Naive B cell (primary cell): ENCODE measurements around the gene KLRD1. TPM values are rescaled to one million over a fixed set of nuclear protein-coding genes. Genes with fewer than 3 reads are reported as not detected.
"Not testable (repeated sequence)": the region's sequence is repeated elsewhere in the genome, so short reads cannot be mapped to it uniquely, and the experiment has no call there.

Experiments used
- ATAC-seq, 2 donors: fragments of 150-1000 bp; cut with Tn5 transposase; 2 replicates each; pipeline ENCODE4 v1.10.0; 2021; ENCODE audit warnings: low read depth in 2 of 2, mild to moderate bottlenecking in 2 of 2, moderate library complexity in 2 of 2
- DNase-seq: peaks from one replicate; pipeline ENCODE4 v3.0.0; 2022
- H3K27ac Mint-ChIP-seq, 6 donors: one replicate each; pipeline ENCODE4 v1.8.0; 2020 to 2022; ENCODE audit warnings: mild to moderate bottlenecking in 6 of 6, mixed read lengths in 6 of 6, moderate library complexity in 5 of 6, inconsistent platforms in 2 of 6
- H3K27me3 Mint-ChIP-seq, 3 donors: one replicate each; pipeline ENCODE4 v1.8.0; 2021 to 2022; ENCODE audit warnings: mixed read lengths in 3 of 3, mild to moderate bottlenecking in 1 of 3
- H3K36me3 Mint-ChIP-seq, 2 donors: one replicate each; pipeline ENCODE4 v1.8.0; 2020 to 2022; ENCODE audit warnings: mixed read lengths in 2 of 2, inconsistent platforms in 1 of 2, mild to moderate bottlenecking in 1 of 2
- H3K4me1 Mint-ChIP-seq, 3 donors: one replicate each; pipeline ENCODE4 v1.8.0; 2020 to 2022; ENCODE audit warnings: mixed read lengths in 3 of 3, inconsistent platforms in 1 of 3, mild to moderate bottlenecking in 1 of 3, moderate library complexity in 1 of 3
- H3K4me3 Mint-ChIP-seq, 8 donors: one replicate each; pipeline ENCODE4 v1.8.0; 2020 to 2022; ENCODE audit warnings: mild to moderate bottlenecking in 8 of 8, mixed read lengths in 8 of 8, moderate library complexity in 8 of 8, inconsistent platforms in 2 of 8
- H3K9me3 Mint-ChIP-seq, 7 donors: one replicate each; pipeline ENCODE4 v1.8.0; 2020 to 2022; ENCODE audit warnings: mixed read lengths in 7 of 7, mild to moderate bottlenecking in 5 of 7, inconsistent platforms in 2 of 7, moderate library complexity in 1 of 7
- polyA plus RNA-seq, 6 donors: library from polyadenylated mRNA; unstranded; fragments of 300-500 nt; fragmentation: Illumina TruSeq; gene quantifications; one replicate each; pipeline ENCODE4 v1.2.3, GENCODE V29; 2021; ENCODE audit warnings: low read depth in 6 of 6

The KLRD1 gene
- polyA plus RNA-seq, 6 donors from 2014 or later, result 0.60 to 2.4 (median 1.1) TPM

DNA sequence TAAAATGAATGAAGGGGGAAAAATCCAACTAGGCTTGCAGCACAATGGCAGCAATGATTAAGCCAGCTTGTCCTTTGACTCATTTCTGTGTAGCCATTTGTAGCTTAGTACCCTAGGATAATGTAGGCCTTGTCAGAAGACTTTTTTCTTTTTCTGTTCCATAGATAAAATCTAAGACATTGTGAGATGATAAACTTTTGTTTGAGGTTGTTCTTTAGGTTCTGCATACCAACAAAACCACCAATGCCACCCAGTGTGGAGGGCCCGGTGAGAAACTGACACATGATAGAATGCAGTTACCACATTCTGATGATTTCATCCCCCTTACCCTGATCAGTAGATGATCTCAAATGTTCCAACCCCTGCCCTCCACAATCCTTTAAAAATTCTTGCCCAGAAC lies 6.6 kb upstream of the KLRD1 start:
- DNase-seq, result no peak
- Mint-ChIP-seq H3K9me3 (peaks cover 4 to 17% (median 6%) of the 10 kb centered on the region in 7 donors), H3K36me3 (peaks cover 7 to 8% of the 10 kb centered on the region in 2 donors), H3K27ac (no peak overlapping the region), H3K4me1 (no peaks in the 10 kb centered on the region), H3K27me3 (peaks cover 0 to 7% (median 0%) of the 10 kb centered on the region in 3 donors), H3K4me3 (no peak overlapping the region)
- no peak for ATAC-seq

DNA sequence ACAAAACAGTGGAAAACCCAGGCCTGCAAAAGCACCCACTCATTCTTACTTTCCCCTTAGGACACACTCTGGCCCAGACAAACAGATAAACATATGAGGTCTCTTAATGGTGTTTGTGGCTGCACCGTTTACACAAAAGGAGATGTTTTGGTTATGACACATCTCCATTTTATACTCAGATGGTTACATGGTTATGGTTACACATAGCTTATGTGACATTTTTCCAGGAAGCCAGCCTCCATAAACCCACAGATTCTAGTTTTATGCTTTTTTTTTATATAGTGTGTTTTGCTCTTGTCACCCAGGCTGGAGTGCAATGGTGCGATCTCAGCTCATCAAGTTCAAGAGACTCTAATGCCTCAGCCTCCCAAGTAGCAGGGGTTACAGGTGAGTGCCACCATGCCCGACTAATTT lies 3.5 kb upstream of the KLRD1 start:
- Mint-ChIP-seq H3K27ac (no peak overlapping the region), H3K36me3 (peaks cover 7 to 8% of the 10 kb centered on the region in 2 donors), H3K4me1 (no peaks in the 10 kb centered on the region), H3K9me3 (peaks cover 4 to 17% (median 6%) of the 10 kb centered on the region in 7 donors), H3K4me3 (no peak overlapping the region), H3K27me3 (peaks cover 0 to 7% (median 0%) of the 10 kb centered on the region in 3 donors)
- DNase-seq (no peak), ATAC-seq (no peak)

DNA sequence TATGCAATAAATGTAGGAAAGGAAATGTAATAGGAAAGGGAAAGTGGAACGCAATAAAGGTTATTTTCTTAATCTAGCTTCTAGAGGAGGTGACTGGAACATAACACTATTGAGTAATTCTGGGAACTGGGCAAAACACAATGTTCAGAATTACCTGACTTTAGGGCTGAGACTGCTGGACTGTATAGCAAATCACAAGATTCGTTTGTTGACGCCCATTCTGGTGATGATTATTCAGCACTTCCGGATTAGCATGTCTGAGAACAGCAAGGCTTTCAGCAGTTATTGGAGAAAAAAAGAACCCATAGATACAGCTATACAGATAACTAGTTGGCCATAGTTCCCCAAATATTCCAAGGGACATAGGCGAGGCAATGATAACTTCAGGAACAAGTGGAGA lies 2.3 kb upstream of the KLRD1 start:
- DNase-seq, result no peak
- peaks cover 4 to 17% (median 6%) of the 10 kb centered on the region in 7 donors for H3K9me3 Mint-ChIP-seq
- no peak overlapping the region for H3K27ac Mint-ChIP-seq
- peaks cover 7 to 8% of the 10 kb centered on the region in 2 donors for H3K36me3 Mint-ChIP-seq
- no peaks in the 10 kb centered on the region for H3K4me1 Mint-ChIP-seq
- no peaks in the 10 kb centered on the region for H3K27me3 Mint-ChIP-seq
- no peak overlapping the region for H3K4me3 Mint-ChIP-seq
- ATAC-seq, result no peak

DNA sequence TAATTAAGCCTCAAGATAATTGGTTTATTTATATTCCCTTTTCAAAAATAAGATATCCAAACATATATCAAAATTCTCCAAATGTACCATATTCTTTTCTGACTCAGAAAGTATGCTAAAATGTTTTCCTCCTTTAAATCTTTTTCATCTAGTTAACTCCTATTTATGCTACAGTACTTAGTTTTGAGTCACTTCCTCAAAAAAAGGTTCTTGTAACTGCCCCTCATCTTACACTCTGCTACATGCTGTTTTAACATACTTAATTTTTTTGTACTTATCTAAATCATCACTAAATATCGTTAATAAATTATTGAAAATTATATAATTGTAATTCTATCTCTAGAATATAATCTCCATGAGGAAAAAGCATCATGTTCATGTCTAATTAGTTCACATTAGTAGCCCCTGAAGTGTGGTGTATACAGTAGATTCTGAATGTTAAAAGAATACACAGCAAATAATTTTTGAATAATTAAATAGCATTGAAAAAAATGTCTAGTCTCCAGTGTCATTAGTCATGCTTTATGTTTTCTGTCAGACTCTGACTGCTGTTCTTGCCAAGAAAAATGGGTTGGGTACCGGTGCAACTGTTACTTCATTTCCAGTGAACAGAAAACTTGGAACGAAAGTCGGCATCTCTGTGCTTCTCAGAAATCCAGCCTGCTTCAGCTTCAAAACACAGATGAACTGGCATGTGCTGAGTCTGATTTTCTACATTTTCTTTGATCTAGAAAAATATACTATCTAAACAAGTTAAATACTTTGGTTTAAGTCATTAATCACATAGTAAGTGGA lies 3.5 kb downstream of the KLRD1 start:
- DNase-seq, result no peak
- Mint-ChIP-seq H3K9me3 (no peaks in the 10 kb centered on the region), H3K27ac (no peak overlapping the region), H3K27me3 (no peaks in the 10 kb centered on the region), H3K4me1 (no peaks in the 10 kb centered on the region), H3K4me3 (no peak overlapping the region), H3K36me3 (no peaks in the 10 kb centered on the region)
- no peak for ATAC-seq

DNA sequence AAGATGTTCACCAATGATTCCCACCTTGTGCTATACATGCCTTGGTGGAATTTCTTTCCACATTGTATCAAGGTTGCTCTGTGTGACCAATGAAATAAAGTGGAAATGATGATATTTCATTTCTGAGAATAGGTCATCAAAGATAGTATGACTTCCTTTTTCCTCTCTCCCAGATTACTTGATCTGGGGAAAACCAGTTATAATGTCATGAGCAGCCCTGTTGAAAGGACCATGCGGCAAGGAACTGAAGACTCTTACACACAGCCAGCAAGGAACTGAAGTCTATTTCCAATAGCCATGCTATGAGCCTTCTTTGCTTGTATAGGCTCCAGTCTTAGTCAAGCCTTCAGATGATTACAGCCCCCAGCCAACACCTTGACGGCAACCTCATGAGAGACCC lies 11.7 kb downstream of the KLRD1 start:
- Mint-ChIP-seq H3K9me3 (peaks cover 0 to 3% (median 0%) of the 10 kb centered on the region in 7 donors), H3K4me1 (no peaks in the 10 kb centered on the region), H3K4me3 (no peak overlapping the region), H3K36me3 (no peaks in the 10 kb centered on the region), H3K27ac (no peak overlapping the region), H3K27me3 (no peaks in the 10 kb centered on the region)
- no peak for ATAC-seq
- DNase-seq, result no peak

DNA sequence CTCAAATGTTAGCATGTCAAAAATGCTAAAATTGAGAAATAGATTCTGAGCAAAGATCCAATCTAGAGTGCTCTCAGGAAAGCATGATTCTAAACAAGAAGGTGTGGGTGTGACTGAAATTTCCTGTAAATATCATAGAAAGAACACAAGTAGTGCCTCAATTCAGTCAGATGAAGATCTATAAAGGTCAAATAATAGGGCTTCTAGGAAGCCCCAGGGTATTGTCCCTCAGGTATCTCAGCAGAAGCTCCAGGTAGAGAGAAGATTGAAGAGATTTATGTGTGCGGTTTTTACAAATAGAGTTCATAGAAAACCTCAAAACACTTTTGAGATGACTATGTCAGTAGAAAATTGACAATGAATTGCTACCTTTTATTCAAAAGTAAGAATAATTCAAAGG lies 13.0 kb downstream of the KLRD1 start:
- no peaks in the 10 kb centered on the region for H3K36me3 Mint-ChIP-seq
- no peaks in the 10 kb centered on the region for H3K4me1 Mint-ChIP-seq
- no peak overlapping the region for H3K4me3 Mint-ChIP-seq
- DNase-seq (no peak), ATAC-seq (no peak)
- peaks cover 0 to 4% (median 0%) of the 10 kb centered on the region in 7 donors for H3K9me3 Mint-ChIP-seq
- no peaks in the 10 kb centered on the region for H3K27me3 Mint-ChIP-seq
- no peak overlapping the region for H3K27ac Mint-ChIP-seq

DNA sequence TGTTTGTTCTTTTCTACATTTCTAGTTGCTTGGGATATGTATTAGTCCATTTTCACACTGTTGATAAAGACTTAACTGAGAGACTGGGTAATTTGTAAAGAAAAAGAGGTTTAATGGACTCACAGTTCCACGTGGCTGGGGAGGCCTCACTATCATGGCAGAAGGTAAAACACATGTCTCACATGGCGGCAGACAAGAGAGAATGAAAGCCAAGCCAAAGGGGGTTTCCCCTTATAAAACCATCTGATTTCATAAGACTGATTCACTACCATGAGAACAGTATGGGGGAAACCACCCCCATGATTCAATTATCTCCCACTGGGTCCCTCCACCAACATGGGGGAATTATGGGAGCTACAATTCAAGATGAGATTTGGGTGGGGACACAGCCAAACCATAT lies 21.0 kb downstream of the KLRD1 start:
- H3K27me3 Mint-ChIP-seq, H3K4me3 Mint-ChIP-seq, H3K27ac Mint-ChIP-seq, H3K4me1 Mint-ChIP-seq, H3K9me3 Mint-ChIP-seq, ATAC-seq, H3K36me3 Mint-ChIP-seq, DNase-seq: not testable (repeated sequence)

DNA sequence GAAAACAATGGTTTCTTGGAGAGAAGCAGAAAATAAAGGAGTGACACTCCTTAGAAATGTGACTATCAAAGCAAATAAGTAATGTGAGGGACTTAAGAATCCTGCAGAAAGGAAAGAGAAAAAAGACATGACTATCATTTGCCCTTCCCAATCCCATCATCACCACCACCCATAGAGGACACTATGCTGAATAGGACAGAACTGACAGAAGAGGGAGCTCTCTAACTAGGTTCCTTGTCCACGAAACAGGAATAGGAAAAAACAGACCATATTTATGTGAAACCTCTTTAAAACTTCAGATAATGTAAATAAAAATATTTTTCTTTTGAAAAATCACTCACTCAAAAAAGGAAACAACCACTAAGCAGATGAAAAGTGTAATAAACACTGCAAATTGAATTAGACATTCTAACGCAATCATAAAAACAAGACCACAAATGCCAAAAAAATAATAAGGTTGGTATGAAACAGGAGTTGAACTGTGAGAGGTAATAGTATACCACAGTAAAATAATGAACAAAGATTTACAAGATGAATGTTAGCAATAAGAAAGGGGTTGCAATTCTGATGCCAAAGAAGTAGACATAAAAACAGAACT lies 24.1 kb downstream of the KLRD1 start:
- ATAC-seq (peak; percentile 52 to 70), DNase-seq (peak; percentile 33)
- peaks cover 0 to 5% (median 0%) of the 10 kb centered on the region in 7 donors for H3K9me3 Mint-ChIP-seq
- H3K27ac Mint-ChIP-seq, result no peak overlapping the region
- H3K27me3 Mint-ChIP-seq, result peaks cover 0 to 5% (median 0%) of the 10 kb centered on the region in 3 donors
- no peak overlapping the region for H3K4me3 Mint-ChIP-seq
- H3K4me1 Mint-ChIP-seq, result no peaks in the 10 kb centered on the region
- peaks cover 0 to 5% of the 10 kb centered on the region in 2 donors for H3K36me3 Mint-ChIP-seq

- not testable (repeated sequence) for DNase-seq, H3K4me3 Mint-ChIP-seq, H3K9me3 Mint-ChIP-seq, ATAC-seq, H3K36me3 Mint-ChIP-seq, H3K27me3 Mint-ChIP-seq
- Mint-ChIP-seq H3K27ac (peak overlapping the region in 1 of 6 donors; percentile 27), H3K4me1 (peaks cover 0 to 14% (median 7%) of the 10 kb centered on the region in 3 donors)
Measured at GRCh38 chr12:10336196-10336595, 28.5 kb downstream of the KLRD1 start.

- DNase-seq, H3K9me3 Mint-ChIP-seq, ATAC-seq, H3K27me3 Mint-ChIP-seq, H3K36me3 Mint-ChIP-seq, H3K4me3 Mint-ChIP-seq: not testable (repeated sequence)
- peaks cover 7 to 31% (median 19%) of the 10 kb centered on the region in 3 donors for H3K4me1 Mint-ChIP-seq
- peak overlapping the region in 2 of 6 donors; percentile 1 to 19 for H3K27ac Mint-ChIP-seq
Measured at GRCh38 chr12:10338470-10338869, 30.8 kb downstream of the KLRD1 start.

DNA sequence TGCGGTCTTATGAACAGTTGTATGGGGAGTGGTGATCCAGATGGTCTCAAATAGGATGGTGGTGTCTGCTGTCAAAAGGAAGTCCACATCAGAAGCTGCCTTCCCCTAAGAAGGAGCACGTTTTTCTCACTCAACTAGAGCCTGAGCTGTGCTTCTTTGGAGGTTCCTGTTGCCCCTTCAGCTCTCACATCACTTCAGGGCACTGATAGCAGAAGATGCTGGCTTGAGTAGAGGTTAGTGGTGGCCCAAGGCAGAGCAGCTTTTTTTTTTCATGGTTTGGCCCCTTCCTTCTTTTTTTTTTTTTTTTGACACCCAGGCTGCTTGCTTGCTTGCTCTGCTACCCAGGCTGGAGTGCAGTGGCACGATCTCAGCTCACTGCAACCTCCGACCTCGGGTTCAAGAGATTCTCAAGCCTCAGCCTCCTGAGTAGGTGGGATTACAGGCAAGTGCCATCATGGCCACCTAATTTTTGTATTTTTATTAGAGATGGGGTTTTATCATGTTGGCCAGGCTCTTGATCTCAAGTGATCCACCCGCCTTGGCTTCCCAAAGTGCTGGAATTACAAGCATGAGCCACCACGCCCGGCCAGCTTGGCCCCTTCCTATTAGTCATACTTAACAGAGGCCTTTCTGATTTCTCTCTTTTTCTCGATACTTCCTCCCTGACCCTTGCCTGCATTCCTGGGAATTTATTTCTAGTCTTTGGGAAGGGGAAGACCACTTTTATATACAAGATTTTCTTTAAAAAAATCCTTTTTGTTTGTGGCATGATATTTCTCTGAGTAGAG lies 31.6 kb downstream of the KLRD1 start:
- Mint-ChIP-seq H3K27me3 (no peaks in the 10 kb centered on the region), H3K27ac (peak overlapping the region in 1 of 6 donors; percentile 1), H3K9me3 (peaks cover 0 to 7% (median 4%) of the 10 kb centered on the region in 7 donors)

GRCh38 chr12:10340946-10341345 lies 33.3 kb downstream of the KLRD1 start:
- peaks cover 7 to 31% (median 20%) of the 10 kb centered on the region in 3 donors for H3K4me1 Mint-ChIP-seq
- peak overlapping the region in 1 of 6 donors; percentile 62 for H3K27ac Mint-ChIP-seq
- H3K9me3 Mint-ChIP-seq, H3K27me3 Mint-ChIP-seq, ATAC-seq, H3K36me3 Mint-ChIP-seq, DNase-seq: not testable (repeated sequence)
- H3K4me3 Mint-ChIP-seq, result peak overlapping the region in 1 of 8 donors; percentile 11

More for the DNA sequence above, 31.6 kb downstream of the KLRD1 start:
- peaks cover 7 to 31% (median 20%) of the 10 kb centered on the region in 3 donors for H3K4me1 Mint-ChIP-seq
- peaks cover 0 to 5% of the 10 kb centered on the region in 2 donors for H3K36me3 Mint-ChIP-seq
- DNase-seq, result no peak
- H3K4me3 Mint-ChIP-seq, result no peak overlapping the region
- no peak for ATAC-seq

DNA sequence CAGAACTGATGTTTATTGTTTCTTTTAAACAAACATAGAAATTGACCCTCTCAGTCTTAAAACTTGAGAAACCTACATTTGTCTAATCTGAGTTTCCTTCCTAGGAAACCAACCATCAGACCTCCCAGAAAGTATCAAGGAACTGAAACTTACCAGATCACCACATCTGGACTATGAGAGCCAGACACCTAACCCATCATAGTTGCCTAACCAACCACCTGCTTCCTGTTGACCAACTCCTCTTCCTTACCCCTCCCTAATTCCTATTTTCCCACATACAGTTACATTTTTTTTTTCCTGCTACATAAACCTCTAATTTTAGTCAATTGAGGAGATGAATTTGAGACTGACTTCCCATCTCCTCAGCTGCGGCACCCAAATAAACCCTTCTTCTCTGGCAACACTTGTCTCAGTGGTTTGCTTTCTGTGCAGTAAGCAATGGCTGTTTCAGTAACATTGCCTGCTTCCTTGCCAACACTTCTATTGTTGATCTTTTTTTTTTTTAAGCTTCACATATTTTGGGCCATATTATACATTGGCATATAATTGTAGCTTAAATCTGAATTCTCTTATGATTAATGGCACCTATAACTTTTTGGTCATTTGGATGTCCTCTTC lies 34.3 kb downstream of the KLRD1 start:
- DNase-seq, result no peak
- H3K27ac Mint-ChIP-seq, result peak overlapping the region in 5 of 6 donors; percentile 2 to 83 (median 21)

More for the DNA sequence above, 34.3 kb downstream of the KLRD1 start:
- Mint-ChIP-seq H3K36me3 (peaks cover 0 to 5% of the 10 kb centered on the region in 2 donors), H3K4me1 (peaks cover 7 to 31% (median 20%) of the 10 kb centered on the region in 3 donors), H3K27me3 (no peaks in the 10 kb centered on the region), H3K4me3 (peak overlapping the region in 6 of 8 donors; percentile 0 to 71 (median 48)), H3K9me3 (peaks cover 0 to 7% (median 4%) of the 10 kb centered on the region in 7 donors)
- ATAC-seq, result peak; percentile 72 to 78
